Central memory CD4-positive, alpha-beta T cell (primary cell): ENCODE data around the gene SAMD10.

Experiments
- DNase-seq: peaks from one replicate; pipeline ENCODE4 v3.0.0; 2022
- total RNA-seq, 3 experiments: gene quantifications; one replicate each; lab custom pipeline; 2026; lab: John Stamatoyannopoulos, UW

SAMD10 gene
- total RNA-seq = 5.6 to 16.8 (median 15.8) reads per million in 3 experiments

- peak; percentile 58 for DNase-seq
Observed at GRCh38 chr20:63979557-63980316, at the start of gene SAMD10. Gene SAMD10, minus strand, starts transcription at chr20:63979642. Its CDS starts 175 bp downstream, at chr20:63979467.

DNA sequence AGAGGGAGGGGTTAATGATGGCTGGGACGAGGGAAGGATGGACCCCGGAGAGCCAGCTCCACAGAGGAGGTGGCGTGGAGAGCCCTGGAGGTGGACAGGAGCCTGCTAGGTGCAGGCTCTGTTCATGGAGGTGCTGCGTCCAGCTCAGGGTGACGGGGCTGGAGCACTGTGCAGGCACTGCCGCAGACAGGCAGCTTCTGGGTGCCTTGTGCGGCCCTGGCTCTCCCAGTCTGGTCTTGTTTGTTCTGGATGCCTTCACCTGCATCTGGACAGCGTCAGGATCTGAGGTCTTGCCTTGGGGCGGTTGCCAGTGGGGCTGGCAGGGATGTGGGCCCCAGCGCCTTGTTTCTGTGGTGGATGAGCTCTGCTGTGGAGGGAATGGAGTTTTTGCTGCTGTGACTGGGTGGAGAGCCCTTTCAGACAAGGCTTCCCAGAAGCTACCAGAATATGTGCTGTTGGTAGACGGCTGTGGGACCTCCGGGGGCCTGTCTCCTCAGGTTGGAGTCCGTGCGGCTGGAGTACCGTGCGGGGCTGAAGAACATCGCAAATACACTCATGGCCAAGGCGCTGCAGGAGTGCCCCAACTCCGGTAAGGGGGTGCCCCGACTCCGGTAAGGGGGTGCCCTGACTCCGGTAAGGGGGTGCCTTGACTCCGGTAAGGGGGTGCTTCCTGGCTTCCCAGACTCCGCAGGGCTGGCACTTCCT is 48.7 kb upstream of the SAMD10 start:
- DNase-seq = no peak

DNA sequence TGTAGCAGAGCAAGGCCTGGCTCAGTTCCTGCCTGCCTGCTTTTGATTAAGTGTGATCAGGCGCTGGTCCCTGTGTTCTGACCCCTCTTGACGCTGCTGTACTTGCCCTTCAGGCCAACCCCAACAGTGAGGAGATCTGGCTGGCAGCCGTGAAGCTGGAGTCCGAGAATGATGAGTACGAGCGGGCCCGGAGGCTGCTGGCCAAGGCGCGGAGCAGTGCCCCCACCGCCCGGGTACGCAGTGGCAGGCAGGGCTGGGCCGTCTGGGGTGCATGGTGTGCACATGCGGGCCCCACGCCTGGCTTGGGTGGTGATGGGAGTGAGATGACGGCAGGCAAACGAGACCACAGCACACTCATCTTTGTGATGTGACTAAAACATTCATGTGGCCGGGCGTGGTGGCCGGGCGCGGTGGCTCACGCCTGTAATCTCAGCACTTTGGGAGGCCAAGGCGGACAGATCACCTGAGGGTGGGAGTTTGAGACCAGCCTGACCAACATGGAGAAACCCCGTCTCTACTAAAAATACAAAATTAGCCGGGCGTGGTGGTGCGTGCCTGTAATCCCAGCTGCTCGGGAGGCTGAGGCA is 46.5 kb upstream of the SAMD10 start:
- DNase-seq = no peak

DNA sequence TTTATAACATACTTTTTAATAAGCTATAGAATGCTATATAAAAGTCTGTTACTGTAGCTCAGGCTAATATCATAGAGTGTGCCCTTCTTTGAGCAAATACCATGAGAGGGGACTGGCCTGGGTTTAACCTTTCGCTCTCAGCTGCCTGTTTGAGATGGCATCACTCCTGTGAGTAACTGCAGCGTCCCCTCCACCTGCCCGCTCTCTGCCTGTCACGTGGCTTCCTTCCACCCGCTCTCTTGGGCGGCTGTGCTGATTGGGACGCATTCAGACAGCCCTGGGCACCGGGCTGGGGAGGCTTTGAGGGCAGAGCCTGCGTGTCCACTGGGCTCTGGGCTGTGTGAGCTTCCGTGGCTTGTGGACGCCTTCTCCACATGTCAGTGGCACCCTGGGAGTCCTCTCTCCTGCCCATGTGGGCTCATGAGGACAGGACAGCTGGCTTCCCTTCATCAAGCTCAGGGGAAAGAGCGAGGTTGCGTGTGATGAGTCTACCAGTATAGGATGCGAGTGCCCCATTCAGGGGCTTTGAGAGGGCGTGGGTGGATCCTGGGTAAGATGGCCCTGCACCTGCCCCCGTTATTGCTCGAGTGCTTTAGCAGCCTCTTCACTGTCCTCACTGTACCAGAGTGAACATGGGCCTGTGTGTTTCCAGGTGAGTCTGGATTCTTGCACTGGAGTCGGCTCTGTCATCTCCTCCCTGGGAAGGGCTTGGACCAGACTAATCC is 45.8 kb upstream of the SAMD10 start:
- DNase-seq = no peak

- DNase-seq = no peak
Observed at GRCh38 chr20:64024141-64024990, 44.9 kb upstream of the SAMD10 start.

DNA sequence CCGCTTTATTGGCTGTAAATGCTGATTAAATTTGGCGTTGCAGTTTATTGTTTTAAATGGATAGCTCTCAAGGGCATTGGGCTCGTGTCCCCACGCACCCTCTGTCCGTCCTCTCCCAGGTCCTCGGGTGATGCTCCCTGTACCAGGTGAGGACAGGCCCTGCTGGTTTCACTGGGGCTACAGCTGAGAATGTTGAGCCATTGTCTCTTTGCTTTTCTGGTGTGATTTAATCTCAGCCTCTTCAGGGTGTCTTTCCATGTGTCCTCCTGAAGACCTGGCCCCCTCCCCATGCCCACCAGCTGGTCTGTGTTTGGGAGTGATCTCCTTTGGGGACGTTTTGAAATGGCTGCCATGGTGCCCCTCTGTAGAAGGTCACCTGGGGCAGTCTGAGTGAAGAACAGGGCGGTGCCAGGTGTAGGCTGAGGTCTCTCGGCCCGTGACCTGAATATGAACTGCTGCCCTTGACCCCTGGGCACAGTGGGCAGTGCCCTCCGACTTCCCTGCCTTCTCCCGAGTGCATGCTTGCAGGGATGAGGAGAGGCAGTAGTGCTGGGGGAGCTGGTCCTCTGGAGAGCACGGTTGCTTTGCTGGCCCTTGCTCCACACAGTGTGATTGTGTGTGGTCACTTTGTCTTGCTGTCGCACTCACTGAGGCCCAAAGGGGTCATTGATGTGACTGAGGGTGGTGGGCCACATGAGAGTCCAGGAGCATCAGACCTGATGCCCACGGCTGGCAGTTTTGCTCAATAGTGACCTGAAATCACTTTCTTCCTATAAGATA is 44.1 kb upstream of the SAMD10 start:
- no peak for DNase-seq

GRCh38 chr20:64022671-64023360 is 43.4 kb upstream of the SAMD10 start:
- DNase-seq = no peak

DNA sequence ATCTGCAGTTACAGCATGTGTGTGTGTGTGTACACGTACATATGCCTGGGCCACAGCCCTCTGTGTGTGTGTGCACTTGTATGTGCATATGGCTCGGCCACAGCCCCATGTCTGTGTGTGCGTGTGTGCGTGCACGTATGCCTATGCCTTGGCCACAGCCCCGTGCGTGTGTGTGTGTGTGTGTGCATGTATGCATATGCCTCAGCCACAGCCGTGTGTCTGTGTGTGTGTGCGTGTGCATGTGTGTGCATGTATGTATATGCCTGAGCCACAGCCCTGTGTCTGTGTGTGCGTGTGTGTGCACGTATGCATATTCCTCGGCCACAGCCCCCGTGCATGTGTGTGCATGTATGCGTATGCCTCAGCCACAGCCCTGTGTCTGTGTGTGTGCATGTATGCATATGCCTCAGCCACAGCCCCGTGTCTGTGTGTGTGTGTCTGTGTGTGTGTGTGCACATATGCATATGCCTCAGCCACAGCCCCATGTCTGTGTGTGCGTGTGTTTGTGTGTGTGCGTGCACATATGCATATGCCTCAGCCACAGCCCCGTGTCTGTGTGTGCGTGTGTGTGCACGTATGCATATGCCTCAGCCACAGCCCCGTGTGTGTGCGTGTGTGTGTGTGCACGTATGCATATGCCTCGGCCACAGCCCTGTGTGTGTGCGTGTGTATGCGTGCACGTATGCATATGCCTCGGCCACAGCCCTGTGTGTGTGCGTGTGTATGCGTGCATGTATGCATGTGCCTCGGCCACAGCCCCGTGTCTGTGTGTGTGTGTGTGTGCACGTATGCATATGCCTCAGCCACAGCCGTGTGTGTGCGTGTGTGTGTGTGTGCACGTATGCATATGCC is 41.9 kb upstream of the SAMD10 start:
- DNase-seq = no peak

DNA sequence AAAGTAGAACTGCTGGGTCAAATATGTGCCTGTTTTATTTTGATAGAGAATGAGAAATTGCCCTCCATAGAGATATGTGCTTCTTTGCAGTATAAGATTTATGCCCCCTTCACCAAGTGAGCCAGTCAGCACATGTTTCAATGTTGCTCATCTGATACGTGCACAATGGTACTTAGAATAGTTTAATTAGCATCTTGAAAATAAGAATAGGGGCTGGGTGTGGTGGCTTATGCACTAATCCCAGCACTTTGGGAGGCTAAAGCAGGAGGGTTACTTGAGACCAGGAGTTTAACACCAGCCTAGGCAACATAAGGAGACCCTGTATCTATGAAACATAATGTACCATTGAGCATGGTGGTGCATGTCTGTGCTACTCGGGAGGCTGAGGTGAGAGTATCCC is 36.2 kb upstream of the SAMD10 start:
- DNase-seq = no peak

- peak; percentile 44 for DNase-seq
Observed at GRCh38 chr20:64012385-64013154, 33.1 kb upstream of the SAMD10 start.

DNA sequence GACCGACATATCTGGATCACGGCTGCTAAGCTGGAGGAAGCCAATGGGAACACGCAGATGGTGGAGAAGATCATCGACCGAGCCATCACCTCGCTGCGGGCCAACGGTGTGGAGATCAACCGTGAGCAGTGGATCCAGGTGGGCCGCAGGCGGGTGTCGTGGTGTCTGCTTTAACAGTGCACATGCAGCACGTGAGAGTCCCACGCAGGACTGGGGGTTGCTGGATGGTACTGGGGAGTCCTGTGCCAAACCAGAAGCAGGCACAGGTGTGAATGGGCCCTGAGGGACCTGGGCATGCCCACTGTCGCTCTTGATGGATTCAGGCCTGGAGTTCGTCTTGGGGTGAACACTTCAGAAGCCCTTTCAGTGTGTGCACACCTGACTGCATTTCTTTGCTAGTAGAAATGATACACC is 31.9 kb upstream of the SAMD10 start:
- no peak for DNase-seq

DNA sequence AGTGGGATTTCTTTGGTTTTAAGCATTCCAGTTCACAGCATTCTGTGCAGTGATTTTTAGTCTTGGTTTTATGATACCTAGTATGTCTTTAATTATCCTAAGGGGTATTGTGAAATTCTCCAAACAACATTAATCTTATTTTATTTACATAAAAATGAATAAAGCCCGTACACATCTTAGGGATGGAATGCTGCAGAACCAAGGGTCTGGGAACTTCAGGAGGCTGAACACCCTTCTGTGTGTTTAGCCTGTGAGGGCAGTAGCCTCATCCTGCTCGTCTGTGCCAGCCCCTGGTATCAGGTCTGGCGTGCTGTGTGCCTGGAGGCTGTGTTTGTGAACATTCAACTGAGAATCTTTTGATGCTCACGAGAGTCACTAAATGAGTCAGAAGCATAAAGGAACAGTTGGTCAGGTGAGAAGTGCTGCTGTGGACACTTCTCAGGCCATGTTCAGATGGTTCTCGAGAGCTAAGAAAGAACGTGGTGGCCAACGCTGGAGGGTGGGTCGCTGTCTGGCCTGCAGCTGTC is 31.3 kb upstream of the SAMD10 start:
- no peak for DNase-seq

DNA sequence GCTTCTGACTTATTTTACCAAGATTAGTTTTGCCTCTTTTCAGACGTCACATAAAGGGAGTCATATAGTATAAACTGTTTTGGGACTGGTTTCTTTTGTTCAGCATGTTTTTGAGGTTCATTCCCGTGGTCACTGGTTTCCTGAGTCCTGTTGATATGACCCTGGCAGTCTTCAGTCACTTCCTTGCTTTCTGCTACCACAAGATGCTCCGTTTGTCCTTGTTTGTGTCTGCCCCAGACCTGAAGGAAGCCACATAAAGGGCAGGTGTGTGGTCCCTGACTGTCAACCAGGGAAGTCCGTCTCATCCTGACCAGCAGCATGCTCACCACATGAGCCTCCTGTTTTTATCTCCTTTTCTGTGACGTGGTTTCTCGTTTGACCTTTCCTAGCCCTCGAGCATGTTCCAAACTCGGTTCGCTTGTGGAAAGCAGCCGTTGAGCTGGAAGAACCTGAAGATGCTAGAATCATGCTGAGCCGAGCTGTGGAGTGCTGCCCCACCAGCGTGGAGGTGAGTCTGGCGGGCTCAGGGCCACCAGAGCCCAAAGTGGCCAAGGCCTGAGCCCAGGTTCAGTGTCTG is 30.5 kb upstream of the SAMD10 start:
- no peak for DNase-seq

- DNase-seq = no peak
Observed at GRCh38 chr20:64006902-64007301, 27.5 kb upstream of the SAMD10 start.

- DNase-seq = no peak
Observed at GRCh38 chr20:64006490-64006889, 27.0 kb upstream of the SAMD10 start.

- no peak for DNase-seq
Observed at GRCh38 chr20:64005394-64005793, 26.0 kb upstream of the SAMD10 start.

GRCh38 chr20:64003960-64004725 is 24.7 kb upstream of the SAMD10 start:
- DNase-seq = no peak
